Measurements from ENCODE around the gene FHL3.
"Not testable (repeated sequence)": the region's sequence is repeated elsewhere in the genome, so short reads cannot be mapped to it uniquely, and the experiment has no call there.

The FHL3 gene

GRCh38 chr1:37983546-37983945 lies 21.8 kb downstream of the FHL3 start:
- DNase-seq: no peak

GRCh38 chr1:37978541-37978940 lies 26.8 kb downstream of the FHL3 start:
- no peak for DNase-seq

- not testable (repeated sequence) for DNase-seq
These were observed 30.2 kb downstream of the FHL3 start for GRCh38 chr1:37975083-37975482.

DNA sequence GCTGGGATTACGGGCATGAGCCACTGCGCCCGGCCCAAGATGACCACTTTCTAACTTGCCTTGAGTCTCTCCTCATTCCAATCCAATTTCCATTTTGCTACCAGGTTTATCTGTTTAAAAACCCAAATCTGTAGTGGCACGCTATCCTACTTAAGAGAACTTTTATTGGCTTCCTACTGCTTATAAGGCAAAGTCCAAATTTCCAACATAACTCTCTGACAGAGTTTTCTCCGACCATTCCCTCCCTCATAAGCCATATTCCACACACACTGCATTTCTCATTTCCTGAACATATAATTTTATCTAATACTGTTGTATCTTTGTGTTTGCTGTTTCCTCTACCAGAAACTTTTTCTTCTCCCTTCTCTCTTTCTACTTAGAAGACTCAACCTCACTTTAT lies 30.7 kb downstream of the FHL3 start:
- no peak for DNase-seq

DNA sequence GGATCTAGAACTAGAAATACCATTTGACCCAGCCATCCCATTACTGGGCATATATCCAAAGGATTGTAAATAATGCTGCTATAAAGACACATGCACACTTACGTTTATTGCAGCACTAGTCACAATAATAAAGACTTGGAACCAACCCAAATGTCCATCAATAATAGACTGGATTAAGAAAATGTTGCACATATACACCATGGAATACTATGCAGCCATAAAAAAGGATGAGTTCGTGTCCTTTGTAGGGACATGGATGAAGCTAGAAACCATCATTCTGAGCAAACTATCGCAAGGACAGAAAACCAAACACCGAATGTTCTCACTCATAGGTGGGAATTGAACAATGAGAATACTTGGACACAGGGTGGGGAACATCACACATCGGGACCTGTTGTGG lies 31.6 kb downstream of the FHL3 start:
- not testable (repeated sequence) for DNase-seq

- no peak for DNase-seq
These were observed 40.0 kb downstream of the FHL3 start for GRCh38 chr1:37965301-37965700.

DNA sequence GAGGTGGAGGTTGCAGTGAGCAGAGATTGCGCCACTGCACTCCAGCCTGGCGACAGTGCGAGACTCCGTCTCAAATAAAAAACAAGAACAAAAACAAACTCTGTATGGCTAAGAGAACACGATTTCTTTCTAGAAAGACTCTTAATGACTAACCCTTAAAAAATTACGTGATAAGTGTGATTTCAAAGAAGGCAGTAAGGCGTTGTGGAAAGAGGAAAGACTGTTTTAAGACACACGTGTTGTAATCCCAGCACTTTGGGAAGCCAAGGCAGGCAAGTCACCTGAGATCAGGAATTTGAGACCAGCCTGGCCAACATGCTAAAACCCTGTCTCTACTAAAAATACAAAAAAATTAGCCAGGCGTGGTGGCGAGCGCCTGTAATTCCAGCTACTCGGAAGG lies 41.2 kb downstream of the FHL3 start:
- not testable (repeated sequence) for DNase-seq

DNA sequence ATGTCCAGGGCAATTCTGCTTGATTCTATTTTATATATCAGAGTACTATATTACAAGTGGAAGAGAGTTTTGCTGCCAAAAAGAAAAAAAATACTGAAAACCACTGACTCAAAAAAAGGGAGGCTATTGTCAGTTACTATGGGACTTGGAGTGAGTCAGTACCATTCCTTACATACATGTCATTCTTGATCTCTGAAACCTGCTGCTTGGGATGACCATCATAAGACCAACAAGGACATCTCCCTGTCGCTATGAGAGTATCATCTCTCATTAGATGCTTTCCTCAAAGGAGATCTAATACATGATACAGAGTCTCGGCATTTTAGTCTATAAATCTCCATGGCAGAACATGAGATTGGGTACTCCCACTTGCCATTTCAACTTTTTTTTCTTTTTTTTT lies 46.6 kb downstream of the FHL3 start:
- DNase-seq: no peak

DNA sequence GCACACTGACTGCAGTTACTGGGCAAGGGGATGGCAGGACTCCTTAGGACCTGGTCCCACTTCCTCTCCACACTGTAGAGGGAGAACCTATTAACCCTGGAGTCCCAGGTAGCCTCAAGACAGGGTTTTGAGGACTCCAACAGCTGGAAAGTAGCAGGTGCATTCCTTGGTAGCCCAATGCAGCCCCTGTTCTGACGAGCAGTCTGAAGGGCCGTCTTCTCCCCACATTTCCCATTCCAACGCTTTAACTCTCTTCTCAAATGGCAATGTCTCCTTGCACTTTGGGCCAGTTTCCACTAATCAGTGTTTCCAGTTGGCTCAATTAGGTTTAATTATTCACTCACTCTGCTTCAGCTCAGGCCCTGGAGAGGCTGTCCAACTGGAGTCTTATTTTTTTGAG lies 49.6 kb downstream of the FHL3 start:
- no peak for DNase-seq

DNA sequence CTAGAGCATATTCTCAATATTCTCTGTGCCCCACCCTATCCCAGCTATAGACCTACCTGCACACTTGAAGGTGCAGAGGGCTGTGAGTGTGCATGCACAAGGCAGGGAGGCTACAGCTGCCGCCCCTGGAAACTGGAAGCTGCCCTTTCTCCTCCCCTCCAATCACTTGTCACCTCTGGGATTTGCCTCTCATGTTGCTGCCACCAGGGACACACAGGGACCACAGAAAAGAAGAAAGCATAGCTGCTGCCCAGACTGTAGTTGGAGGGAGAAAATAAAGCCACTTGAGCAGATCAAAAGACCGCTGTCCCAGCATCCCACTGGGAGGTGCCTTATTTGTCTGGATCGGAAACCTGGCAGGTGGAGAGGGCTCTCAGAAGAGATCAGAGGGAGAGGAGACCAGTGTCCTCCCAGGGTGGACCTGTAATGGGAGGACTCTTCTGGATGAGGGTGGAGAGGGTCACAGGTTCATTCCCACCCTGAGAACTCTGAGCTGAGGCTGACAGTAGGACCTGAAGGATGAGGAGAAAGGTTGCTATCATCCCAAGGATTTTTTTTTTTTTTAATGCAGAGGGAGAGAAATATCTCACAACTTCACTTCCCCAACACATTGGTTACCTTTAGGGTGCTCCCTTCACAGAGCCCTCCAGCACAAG lies 50.9 kb downstream of the FHL3 start:
- no peak for DNase-seq

GRCh38 chr1:37952738-37953137 lies 52.6 kb downstream of the FHL3 start:
- DNase-seq: no peak

- DNase-seq: no peak
These were observed 53.3 kb downstream of the FHL3 start for GRCh38 chr1:37951783-37952624.

- DNase-seq: no peak
These were observed 54.1 kb downstream of the FHL3 start for GRCh38 chr1:37951041-37951782.

GRCh38 chr1:37949524-37950152 lies 55.7 kb downstream of the FHL3 start:
- DNase-seq: no peak

DNA sequence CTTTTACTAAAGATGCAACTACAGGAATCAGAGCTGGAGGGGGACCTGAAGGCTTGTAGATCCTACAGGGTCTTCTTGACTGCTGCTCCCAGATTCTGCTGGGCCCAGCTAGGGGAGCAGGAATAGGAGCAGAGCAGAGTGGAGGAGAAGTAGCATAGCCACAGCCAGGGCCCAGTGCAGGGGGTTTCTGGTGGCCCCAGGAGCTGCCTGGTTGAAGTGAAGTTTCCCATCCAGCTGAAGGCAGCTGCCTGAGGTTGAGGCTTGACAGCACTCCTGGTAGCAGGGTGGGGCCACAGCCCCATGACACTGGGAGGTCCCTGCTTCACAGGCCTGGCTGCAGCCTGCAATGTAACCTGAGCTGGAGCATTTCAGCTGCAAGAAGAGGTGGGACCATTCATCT lies 56.5 kb downstream of the FHL3 start:
- no peak for DNase-seq

GRCh38 chr1:37948166-37948565 lies 57.1 kb downstream of the FHL3 start:
- DNase-seq: no peak

DNA sequence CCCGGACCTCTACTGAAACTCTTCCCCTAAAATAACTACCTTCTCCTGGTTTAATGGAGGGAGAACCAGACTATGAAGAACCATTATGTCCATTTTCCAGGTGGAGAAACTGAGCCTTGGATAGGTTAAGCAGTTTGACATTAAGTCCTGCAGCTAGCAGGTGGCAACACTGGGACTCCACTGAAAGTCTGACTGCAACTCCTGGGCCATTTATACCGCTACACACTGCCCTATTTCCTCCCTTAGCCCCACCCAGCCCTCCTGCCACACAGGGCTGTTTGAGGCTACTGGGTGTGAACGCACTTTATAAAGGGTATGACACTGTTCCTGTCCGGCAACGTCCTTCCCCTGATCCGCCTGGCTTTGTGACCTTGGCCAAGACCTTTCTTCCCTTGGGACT lies 58.0 kb downstream of the FHL3 start:
- DNase-seq: no peak
